Left cardiac atrium (tissue), 4 donors: ENCODE data around the gene SERPINB11. TPM values are rescaled to one million over a fixed set of nuclear protein-coding genes. Genes with fewer than 3 reads are reported as not detected.
"Not testable (repeated sequence)": the region's sequence is repeated elsewhere in the genome, so short reads cannot be mapped to it uniquely, and the experiment has no call there.

Experiments used
- ATAC-seq, 2 donors: fragments of 200-7000 bp; cut with Tn5 transposase; one replicate each; pipeline ENCODE4 v1.9.1; 2020; ENCODE audit warnings: mild to moderate bottlenecking in 2 of 2, moderate library complexity in 2 of 2
- DNase-seq: peaks from one replicate; pipeline ENCODE4 v3.0.0-alpha.2; 2020
- intact Hi-C, 2 donors: fragments of 100-400 bp; cut with DNase I; formaldehyde crosslinking; loops; one replicate each; pipeline versions ENCODE4 v1.14.1 to v1.15.1; 2022 to 2023
- long read RNA-seq: library from polyadenylated mRNA; unstranded; transcript quantifications from one replicate; pipeline ENCODE4 v2.0.0, GENCODE V29; 2021
- total RNA-seq, 2 donors: library from RNA; stranded (reverse); fragmentation: NEBNext Ultra II Directional; extraction: Animal tissue kit (Norgen Biotek cat#: 25700); gene quantifications; one replicate each; pipeline ENCODE4 v1.2.1, GENCODE V29; 2021
- donor health status: DM: no; HTN: yes; CAD: no.
- donor health status: DM: no; HTN: yes; CAD: no; lungs with severe emphysema.
- donor health status: DM: yes; HTN: yes; CAD: no.
- donor health status: Dilated cardiomyopathy.

SERPINB11 gene, protein sequence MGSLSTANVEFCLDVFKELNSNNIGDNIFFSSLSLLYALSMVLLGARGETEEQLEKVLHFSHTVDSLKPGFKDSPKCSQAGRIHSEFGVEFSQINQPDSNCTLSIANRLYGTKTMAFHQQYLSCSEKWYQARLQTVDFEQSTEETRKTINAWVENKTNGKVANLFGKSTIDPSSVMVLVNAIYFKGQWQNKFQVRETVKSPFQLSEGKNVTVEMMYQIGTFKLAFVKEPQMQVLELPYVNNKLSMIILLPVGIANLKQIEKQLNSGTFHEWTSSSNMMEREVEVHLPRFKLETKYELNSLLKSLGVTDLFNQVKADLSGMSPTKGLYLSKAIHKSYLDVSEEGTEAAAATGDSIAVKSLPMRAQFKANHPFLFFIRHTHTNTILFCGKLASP
- not detected for total RNA-seq
- long read RNA-seq: 0 reads

DNA sequence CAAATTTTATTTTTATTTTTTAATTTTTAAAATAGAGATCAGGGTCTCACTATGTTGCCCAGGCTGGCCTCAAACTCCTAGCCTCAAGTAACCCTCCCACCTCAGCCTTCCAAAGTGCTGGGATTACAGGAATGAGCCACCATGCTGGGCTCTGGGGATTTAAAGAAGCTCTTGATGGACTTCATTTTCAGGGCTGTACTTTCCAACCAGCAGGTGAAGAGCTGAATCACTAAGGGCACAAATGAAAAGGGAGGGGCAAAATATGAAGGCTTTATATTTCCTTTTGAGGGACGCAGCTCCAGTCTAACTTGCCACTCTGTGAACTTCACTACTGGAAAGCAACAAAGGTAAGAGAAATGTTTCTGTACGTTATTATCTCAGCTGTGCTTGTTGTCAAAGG is at the start of gene SERPINB11:
SERPINB11 (plus strand) TSS at position 301 of the 400 bp plus-strand sequence. CDS start 7,234 bp downstream, outside the sequence.
- DNase-seq (no peak), ATAC-seq (no peak)
- intact Hi-C loops: no loop called here

DNA sequence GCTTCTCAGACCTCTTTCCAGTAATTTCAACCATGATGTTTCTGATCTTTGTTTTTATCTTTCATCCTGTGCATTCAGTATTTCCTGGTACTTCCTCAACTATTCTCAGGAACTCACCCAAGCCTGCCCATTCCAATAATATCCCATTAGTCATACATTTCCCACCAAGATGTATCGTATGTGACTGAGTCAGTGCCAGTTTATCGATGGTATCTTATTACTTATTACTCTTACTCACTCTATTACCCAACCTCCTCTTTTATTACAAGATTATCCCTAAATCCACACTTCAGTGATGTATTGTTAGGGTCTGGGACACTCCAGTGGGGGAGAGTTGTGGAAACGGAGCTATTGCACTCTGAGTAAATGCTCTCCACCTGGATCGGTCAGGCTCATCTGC is 43.8 kb upstream of the SERPINB11 start:
- intact Hi-C loops: not testable (repeated sequence)

DNA sequence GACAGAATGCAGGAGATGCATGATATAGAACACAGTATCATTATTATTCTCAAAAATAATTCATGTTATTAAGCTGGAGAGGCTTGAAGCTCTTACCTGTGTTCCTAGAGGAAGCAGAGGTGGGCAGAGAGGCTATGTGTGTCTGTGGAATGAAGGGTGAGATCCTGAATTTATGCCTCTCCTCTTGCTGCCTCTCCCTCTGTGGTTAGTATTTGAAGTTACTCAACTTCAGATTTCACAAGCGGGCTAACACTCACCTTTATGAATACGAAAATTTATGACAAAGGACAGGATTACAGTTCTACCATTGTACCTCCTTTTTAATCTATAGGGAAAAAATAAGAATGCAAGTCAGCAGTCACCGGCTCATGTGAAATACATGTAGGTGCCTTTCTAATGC is 41.0 kb upstream of the SERPINB11 start, which contains the start of gene SERPINB3:
SERPINB3 (minus strand) TSS at position 144 of the 400 bp plus-strand sequence. CDS start 677 bp downstream, outside the sequence.
- intact Hi-C loops, ATAC-seq, DNase-seq: not testable (repeated sequence)

More for the DNA sequence above, 43.8 kb upstream of the SERPINB11 start:
- ATAC-seq, DNase-seq: not testable (repeated sequence)

DNA sequence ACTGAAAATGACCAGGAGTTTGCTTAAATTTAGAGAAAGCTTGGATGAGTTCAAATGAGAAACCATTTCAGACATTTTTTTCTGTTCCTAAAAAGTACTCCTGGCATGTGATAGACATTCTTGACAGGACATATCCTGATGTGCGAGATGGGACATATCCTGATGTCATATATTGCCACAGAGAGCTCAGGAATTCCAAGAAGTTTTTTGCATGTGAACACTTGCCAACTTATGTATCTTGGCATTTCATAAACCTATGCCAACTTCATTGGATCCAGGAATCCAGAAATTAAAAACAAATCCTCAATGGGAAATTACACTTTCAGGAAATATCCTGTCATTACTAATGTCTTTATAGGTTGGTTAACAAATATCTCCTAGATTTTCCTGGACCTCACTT is 38.2 kb upstream of the SERPINB11 start:
- no peak for DNase-seq
- intact Hi-C loops: no loop called here
- ATAC-seq: no peak

DNA sequence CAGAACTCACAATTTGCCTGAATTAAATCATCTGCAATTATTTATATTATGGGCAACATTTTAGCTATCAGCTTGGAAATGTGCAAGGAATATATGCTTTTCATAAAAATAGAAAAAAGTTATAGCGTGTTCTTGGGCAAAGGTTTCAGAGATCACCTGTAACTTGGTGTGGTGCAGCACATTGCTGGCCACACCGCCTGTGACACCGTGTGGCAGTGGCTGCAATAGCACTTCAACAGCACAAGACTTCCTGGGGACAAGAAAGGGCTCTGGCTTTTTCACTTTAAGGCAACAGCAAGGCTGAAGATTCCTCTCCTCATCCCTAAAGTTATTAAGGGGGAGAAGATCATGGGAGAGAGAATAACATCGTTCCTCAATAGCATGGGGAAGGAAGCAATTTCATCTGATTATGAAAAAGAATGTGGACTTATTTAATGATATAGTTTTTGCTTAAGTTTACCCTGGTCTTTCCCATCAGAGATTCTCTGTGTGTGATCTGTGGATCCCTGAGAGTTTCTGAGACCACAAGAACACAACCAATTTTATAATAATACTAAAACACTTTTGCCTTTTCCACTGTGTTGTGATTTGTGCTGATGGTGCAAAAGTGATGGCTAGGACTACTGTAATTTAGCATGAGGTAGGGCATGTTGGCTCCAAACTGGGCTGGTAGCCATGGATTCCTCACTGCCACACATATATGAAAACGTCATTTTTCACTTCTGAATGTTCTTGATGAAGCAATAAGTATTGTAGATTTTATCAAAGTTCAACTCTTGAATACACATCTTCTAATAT is 26.0 kb upstream of the SERPINB11 start:
- ATAC-seq: no peak
- intact Hi-C loops: no loop called here

DNA sequence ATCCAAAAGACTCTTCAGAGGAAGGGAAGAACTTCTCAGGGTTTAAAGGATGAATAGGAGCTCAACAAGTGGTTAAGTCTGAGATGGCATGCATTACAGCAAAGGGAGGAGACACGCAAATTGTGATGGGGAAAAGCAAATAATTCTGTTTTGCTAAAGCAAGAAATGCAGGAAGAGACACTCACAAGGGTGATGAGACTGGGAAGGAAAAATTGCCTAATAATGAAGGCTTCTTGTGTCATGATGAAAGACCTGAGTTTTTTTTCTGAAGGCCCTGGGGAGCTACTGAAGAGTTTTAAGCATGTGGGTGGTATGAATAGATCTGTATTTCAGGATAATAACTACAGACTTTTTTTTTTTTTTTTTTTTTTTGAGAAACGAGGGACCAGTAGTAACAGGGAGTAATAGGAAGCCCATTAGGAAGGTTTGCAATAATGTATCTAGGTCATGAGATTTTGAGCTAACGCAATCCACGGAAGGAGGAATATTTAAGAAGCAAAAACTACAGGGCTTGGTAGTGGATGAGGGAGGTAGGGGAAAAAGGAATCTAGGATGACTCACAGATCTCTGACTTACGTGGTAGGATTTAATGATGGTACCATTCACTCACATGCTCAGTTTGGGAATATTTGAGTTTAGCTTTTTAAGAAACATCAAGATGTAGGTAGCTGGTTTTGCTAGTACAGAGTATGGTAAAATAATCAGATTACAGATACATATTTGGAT is 25.1 kb upstream of the SERPINB11 start:
- intact Hi-C loops: no loop called here

More for the DNA sequence above, 26.0 kb upstream of the SERPINB11 start:
- DNase-seq: no peak

DNA sequence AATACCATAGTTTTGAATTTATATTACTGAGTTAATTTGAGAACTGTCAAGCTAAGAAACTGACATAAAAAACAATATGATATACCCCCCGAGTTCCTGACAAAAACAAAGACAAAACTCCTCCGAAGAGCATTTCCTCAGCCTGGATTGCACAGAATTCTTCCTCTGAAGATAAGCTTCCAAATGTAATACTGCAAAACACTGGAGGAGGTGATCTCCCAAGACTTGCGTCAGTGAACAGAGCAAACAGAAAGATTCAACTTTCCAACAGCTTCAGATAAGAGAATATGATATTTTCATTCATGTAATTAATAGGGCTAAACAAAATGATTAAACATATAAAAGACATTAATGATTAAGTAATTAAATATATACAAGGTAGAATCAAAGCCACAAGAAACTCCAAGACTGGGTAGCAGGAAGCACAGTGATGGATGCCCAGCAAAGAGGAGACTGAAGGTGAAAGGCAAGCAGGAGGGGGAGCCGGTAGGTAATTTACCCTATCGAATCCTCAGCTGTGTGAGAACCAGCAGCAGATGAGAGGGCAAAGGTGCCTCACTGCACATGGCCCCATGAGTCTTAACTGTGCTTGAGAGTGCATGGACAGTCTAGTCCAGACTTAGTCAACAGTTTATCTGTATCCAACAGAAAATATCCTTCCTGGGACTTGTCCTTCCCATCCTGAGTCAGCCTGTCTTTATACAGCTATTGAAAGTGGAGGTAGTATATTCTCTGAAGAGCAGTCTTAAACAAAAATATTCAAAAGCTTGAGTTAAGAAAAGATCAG is 22.7 kb upstream of the SERPINB11 start:
- intact Hi-C loops: no loop called here
- ATAC-seq: peak in 1 of 2 donors; percentile 71
- no peak for DNase-seq

More for the DNA sequence above, 25.1 kb upstream of the SERPINB11 start:
- DNase-seq (no peak), ATAC-seq (no peak)

DNA sequence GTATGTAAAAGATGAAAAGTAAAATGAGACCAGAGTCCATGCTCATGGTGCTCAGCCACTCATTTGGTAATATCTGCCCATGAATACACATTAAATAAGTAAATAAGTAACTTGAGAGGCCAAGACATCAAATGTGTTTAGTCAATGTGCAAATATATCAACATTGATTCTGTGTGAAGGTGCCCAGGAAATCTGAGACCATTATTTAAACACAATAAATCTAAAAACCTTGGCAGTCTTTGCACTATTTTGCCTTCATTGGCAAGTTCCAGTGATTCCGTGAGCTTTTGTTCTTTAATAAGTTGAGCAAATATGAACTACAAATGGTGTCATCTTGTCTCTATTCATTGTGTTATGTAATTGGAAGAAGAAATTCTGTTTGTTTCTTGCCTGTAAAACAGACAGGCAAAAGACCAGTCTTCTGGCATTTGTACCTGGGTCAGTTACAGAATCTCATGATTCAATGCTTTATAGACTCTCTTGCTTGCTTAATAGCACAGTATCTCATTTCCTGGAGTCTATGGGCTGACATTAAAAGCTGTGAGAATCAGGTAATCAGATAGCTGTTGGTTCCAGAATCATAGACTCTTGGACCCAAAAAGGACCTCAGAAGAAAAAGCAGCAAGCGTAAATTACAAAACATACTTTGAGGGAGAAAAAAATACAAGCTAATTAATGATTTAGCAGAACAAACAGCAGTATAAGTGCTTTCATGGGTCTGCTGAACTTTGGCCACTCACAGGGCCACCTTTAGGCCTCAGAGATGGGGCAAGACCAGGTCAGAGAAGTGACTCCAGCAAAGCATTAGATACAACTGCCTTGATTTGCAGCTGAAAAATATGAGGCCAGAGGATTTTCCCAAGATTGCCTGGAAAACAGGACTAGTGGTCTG is 21.1 kb upstream of the SERPINB11 start:
- ATAC-seq (no peak), DNase-seq (no peak)
- intact Hi-C loops: no loop called here

DNA sequence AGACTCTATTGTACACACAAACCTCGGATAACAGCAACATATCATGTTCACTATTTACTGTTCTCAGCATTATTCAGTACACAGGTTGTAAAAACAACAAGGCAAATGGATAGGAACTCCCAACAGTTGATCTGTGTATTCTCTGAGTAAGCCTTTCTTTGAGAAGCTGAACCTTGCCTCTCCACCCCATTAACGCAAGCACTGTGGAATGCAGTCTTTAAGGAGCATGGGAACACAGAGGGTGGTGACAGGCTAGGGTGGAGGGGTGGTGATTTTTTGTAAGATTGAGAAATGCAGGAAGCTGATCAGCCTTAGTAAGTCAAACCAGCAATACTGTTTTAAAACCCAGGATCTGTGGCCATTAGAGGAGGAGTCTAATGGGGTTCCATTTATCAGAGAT is 19.6 kb upstream of the SERPINB11 start:
- ATAC-seq: peak in 1 of 2 donors; percentile 87
- DNase-seq: no peak
- intact Hi-C loops: no loop called here

DNA sequence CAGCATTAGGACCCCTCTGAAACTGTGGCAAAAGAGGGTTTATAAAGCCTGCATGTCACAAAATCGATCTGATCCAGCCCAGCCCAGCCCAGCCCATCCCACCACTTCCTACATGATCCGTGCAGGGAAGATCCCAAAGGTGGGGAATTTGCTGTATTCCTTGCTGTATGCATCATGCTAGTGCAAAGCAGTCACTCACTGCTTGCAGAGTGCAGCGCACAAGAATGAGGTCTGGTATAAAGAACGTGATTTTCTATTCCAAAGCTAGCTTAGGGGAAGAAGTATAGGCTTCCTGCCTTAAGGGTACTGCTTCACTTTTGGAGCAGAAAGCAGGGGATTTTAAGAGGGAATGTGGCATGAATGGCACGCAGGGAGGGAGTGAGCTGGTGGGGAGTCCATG is 18.9 kb upstream of the SERPINB11 start:
- intact Hi-C loops: no loop called here
- DNase-seq: no peak
- no peak for ATAC-seq

DNA sequence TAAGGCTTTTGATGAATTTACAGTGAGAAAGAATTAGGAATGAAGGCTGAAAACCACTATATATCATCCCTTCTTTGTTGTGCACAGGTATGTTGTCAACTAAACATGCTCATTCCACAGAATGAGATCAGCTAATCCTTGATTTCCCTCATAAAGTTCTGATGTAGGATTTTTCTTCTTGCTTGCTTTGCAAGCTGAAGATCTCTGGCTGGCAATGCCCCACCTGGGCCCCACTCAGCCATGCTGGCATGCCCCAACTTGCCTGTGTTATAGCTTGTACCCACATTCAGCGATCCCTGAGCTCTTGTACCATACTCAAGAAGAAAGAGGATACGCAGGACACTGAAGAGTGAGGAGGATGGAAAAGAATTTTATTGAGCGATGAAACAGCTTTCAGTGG is 18.0 kb upstream of the SERPINB11 start:
- intact Hi-C loops: no loop called here
- DNase-seq (no peak), ATAC-seq (no peak)

DNA sequence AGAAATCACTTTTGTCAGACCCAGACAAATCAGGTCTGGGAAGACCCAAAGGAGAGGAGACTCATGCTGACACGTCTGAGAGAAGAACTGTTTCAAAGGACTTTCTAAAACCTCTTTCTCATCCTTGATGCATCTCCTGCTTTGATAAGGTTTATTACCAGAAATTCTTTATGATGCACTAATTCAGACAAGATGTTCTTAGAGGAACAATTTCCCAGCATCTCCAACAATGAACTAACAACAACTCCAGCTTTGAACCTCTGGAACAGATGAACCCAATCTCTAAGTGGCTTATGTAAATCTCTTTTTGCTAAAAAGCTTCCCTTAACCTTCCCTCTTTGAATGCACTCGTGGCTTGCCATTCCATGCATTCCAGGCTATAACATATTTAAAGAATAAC is 15.9 kb upstream of the SERPINB11 start:
- ATAC-seq (no peak), DNase-seq (no peak)
- intact Hi-C loops: no loop called here

DNA sequence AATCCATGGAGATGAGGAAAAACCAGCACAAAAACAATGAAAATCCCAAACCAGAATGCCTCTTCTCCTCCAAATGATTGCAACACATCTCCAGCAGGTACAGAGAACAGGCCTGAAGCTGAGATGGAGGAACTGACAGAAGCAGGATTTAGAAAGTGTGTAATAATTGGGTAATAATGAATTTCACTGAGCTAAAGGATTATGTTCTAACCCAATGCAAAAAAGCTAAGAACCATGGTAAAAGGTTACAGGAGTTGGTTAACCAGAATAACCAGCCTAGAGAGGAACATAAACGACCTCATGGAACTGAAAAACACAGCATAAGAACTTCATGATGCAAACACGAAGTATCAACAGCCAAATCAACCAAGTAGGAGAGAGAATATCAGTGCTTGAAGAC is 13.7 kb upstream of the SERPINB11 start:
- intact Hi-C loops: no loop called here
- DNase-seq: no peak
- ATAC-seq: no peak

DNA sequence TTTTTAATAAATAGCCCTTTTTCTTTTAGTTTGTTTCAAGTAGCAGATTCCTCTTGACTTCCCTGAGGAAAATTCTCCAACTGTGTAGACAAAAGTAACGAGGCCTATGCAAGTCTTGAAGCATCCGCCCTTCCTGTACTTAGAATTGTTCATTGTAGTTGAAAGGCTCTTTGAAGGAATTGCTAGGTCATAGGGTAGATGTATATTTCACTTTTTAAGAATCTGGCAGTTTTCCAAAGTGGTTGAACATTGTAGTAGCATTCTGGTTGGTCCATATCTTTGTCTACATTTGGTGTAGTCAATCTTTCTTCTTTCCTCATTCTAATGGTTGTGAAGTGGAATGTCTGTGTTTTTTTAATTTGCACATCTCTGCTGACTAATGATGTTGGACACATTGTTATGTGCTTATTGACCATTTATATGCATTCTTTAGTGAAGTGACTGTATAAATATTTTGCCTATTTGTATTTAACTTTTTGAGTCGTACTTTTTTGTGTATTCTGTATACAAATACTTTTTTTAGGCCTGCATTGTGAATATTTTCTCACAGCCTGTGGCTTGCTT is 5.6 kb upstream of the SERPINB11 start:
- DNase-seq (no peak), ATAC-seq (no peak)
- intact Hi-C loops: no loop called here

DNA sequence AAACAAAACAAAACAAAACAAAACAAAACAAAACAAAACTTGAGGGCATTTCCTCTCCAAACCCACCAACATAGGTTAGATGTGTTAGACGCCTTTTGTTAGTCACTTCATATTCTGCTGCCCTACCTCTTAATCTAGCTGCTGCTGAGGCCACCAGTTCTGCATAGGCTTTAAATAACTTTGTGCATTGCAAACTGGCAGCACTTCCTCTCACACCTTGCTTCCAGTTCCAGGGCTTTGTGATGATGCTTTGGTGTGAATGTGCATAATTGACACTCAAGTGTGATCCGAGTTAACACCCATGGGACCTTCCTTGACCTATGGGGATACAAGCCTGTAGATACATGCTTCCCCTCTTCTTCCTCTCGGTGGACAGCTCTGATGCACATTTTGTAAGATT is 2.3 kb upstream of the SERPINB11 start:
- intact Hi-C loops: no loop called here
- no peak for ATAC-seq
- no peak for DNase-seq

DNA sequence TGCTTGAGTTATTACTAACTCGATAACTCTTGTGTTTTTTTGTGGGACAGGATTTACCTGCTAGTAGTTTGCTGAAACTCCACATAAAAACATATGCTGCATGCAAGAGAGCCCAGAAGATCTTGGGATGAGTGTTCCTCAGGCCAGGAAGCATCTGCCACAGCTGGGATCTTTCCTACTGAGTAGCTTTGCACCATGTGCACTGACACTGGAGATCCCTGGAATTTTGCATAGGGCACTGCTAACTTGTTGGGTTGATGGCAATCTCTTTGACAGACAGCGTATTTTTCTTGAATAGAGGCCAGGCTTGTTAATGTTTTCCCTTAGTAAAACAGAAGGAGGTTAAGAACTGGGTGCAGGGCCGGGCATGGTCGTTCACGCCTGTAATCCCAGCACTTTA is 808 bp upstream of the SERPINB11 start:
- no peak for DNase-seq
- intact Hi-C loops: no loop called here
- ATAC-seq: no peak

DNA sequence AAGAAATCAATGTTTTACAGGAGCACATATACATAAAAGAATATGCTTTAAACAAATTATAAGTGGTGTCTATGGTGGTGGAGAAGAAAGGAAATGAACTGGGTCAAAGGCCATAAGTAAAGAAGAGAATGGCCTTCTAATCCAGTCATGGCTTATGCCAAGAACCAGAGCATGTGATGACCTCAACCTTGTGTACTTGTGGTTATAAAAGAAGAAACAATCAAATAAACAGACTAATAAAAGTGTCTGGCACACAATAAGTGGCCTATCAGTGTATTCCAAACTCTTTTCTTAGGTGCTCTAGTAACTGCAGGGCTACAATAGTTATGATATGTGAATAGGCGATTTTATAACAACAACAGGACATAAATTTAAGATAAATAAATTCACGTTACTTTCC is 2.6 kb downstream of the SERPINB11 start:
- DNase-seq (no peak), ATAC-seq (no peak)
- intact Hi-C loops: no loop called here

DNA sequence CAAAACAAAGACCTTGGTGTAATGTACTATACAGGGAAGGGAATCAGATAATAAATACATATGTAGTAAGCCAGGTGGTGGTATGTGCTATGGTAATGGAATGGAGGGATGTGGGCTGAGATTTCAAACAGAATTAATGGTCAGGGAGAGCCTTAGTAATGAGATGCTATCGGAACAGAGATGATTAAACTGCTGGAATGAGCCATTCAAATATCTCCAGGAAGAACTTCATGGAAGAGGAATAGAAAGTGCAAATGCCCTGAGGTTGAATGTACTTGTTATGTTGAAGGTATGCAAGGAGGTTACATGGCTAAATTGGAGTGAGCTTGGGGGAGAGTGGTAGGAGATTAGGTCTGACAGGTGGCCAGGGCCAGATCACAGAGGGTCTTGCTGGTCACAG is 5.1 kb downstream of the SERPINB11 start:
- DNase-seq: no peak
- no peak for ATAC-seq
- intact Hi-C loops: no loop called here
